ENCODE measurements around the gene SCNN1B. TPM values are rescaled to one million over a fixed set of nuclear protein-coding genes. Genes with fewer than 3 reads are reported as not detected.

SCNN1B gene
- total RNA-seq, 2 donors from 2014 or later, result not detected

GRCh38 chr16:23283571-23283970 is 18.5 kb upstream of the SCNN1B start:
- H3K27ac Mint-ChIP-seq, result no peak overlapping the region

GRCh38 chr16:23284584-23284983 is 17.5 kb upstream of the SCNN1B start:
- no peak for TF ChIP-seq CTCF (conservative IDR thresholded peaks at IDR 0.05)
- no peak overlapping the region for H3K27ac ChIP-seq (ENCODE audit: low read depth, low read length)
- Mint-ChIP-seq H3K4me1 (peaks cover 2% of the 10 kb centered on the region), H3K36me3 (ENCODE audit: low read depth) (no peaks in the 10 kb centered on the region), H3K27me3 (ENCODE audit: insufficient read depth) (no peaks in the 10 kb centered on the region), H3K4me3 (no peak overlapping the region), H3K27ac (no peak overlapping the region), H3K9me3 (no peaks in the 10 kb centered on the region)
- H3K4me3 ChIP-seq (ENCODE audit: low read length), result no peak overlapping the region
- DNase-seq, result no peak
- H3K36me3 ChIP-seq (ENCODE audit: control insufficient read depth, insufficient read depth, low read length), result no peaks in the 10 kb centered on the region
- peaks cover 3% of the 10 kb centered on the region for H3K4me1 ChIP-seq (ENCODE audit: control insufficient read depth, insufficient read depth, low read length)
- 89 to 100% methylated on average over 2 of the region's 2 CpGs for WGBS, 2 experiments (ENCODE audit: insufficient coverage in 1 of 2, insufficient read length in 1 of 2)
- no peaks in the 10 kb centered on the region for H3K27me3 ChIP-seq (ENCODE audit: control insufficient read depth, insufficient read depth, low read length, poor library complexity, severe bottlenecking)
- H3K9me3 ChIP-seq (ENCODE audit: control insufficient read depth, low read length), result peaks cover 8% of the 10 kb centered on the region
- no peak overlapping the region for H3K9ac ChIP-seq (ENCODE audit: extremely low read depth, low read length, poor library complexity, severe bottlenecking)

More at GRCh38 chr16:23283571-23283970, 18.5 kb upstream of the SCNN1B start:
- Histone ChIP-seq H3K27me3 (ENCODE audit: control insufficient read depth, insufficient read depth, low read length, poor library complexity, severe bottlenecking) (no peaks in the 10 kb centered on the region), H3K9ac (ENCODE audit: extremely low read depth, low read length, poor library complexity, severe bottlenecking) (no peak overlapping the region), H3K9me3 (ENCODE audit: control insufficient read depth, low read length) (peaks cover 8% of the 10 kb centered on the region), H3K4me1 (ENCODE audit: control insufficient read depth, insufficient read depth, low read length) (peaks cover 6% of the 10 kb centered on the region), H3K4me3 (ENCODE audit: low read length) (no peak overlapping the region), H3K27ac (ENCODE audit: low read depth, low read length) (no peak overlapping the region), H3K36me3 (ENCODE audit: control insufficient read depth, insufficient read depth, low read length) (no peaks in the 10 kb centered on the region)
- 83 to 94% methylated on average over 1 to 2 of the region's 2 CpGs for WGBS, 2 experiments (ENCODE audit: insufficient coverage in 1 of 2, insufficient read length in 1 of 2)
- Mint-ChIP-seq H3K27me3 (ENCODE audit: insufficient read depth) (no peaks in the 10 kb centered on the region), H3K9me3 (no peaks in the 10 kb centered on the region), H3K36me3 (ENCODE audit: low read depth) (no peaks in the 10 kb centered on the region), H3K4me3 (no peak overlapping the region), H3K4me1 (peaks cover 6% of the 10 kb centered on the region)
- no peak for TF ChIP-seq CTCF (conservative IDR thresholded peaks at IDR 0.05)
- DNase-seq, result no peak

- Histone ChIP-seq H3K4me3 (ENCODE audit: low read length) (no peak overlapping the region), H3K9me3 (ENCODE audit: control insufficient read depth, low read length) (peaks cover 8% of the 10 kb centered on the region), H3K9ac (ENCODE audit: extremely low read depth, low read length, poor library complexity, severe bottlenecking) (no peak overlapping the region), H3K27me3 (ENCODE audit: control insufficient read depth, insufficient read depth, low read length, poor library complexity, severe bottlenecking) (no peaks in the 10 kb centered on the region), H3K36me3 (ENCODE audit: control insufficient read depth, insufficient read depth, low read length) (no peaks in the 10 kb centered on the region), H3K27ac (ENCODE audit: low read depth, low read length) (no peak overlapping the region), H3K4me1 (ENCODE audit: control insufficient read depth, insufficient read depth, low read length) (no peaks in the 10 kb centered on the region)
- no peaks in the 10 kb centered on the region for H3K9me3 Mint-ChIP-seq
- no peak overlapping the region for H3K4me3 Mint-ChIP-seq
- TF ChIP-seq CTCF (conservative IDR thresholded peaks at IDR 0.05), result no peak
- 75 to 88% methylated on average over 4 of the region's 4 CpGs for WGBS, 2 experiments (ENCODE audit: insufficient coverage in 1 of 2, insufficient read length in 1 of 2)
- no peaks in the 10 kb centered on the region for H3K36me3 Mint-ChIP-seq (ENCODE audit: low read depth)
- no peaks in the 10 kb centered on the region for H3K4me1 Mint-ChIP-seq
- H3K27ac Mint-ChIP-seq, result no peak overlapping the region
- H3K27me3 Mint-ChIP-seq (ENCODE audit: insufficient read depth), result no peaks in the 10 kb centered on the region
- DNase-seq, result no peak
These were observed 16.0 kb upstream of the SCNN1B start for GRCh38 chr16:23286131-23286532.
